A673 (cell line): ENCODE measurements around the gene TMC4. TPM values are rescaled to one million over a fixed set of nuclear protein-coding genes. Genes with fewer than 3 reads are reported as not detected.

Experiments
- BruUV-seq: library from RNA; stranded (reverse); fragments of 400-500 nt; replicated peaks from 2 replicates; lab custom pipeline; 2021; lab: Mats Ljungman, UMichigan
- CTCF ChIA-PET: fragments of 300-600 bp; sonication (Branson Sonifier 250); formaldehyde crosslinking; loops from one replicate; lab custom pipeline; 2022; ENCODE audit warnings: antibody characterized with exemption; lab: Charles Lee
- POLR2A ChIA-PET: fragments of 300-600 bp; sonication (Branson Sonifier 250); formaldehyde crosslinking; loops from one replicate; lab custom pipeline; 2022; ENCODE audit warnings: antibody characterized with exemption; ENCODE audit not compliant: low non-redundant PET; lab: Charles Lee
- DNase-seq: peaks from one replicate; pipeline ENCODE4 v3.0.0-alpha.2; 2015; ENCODE audit warnings: low spot score
- H3K27ac ChIP-seq: fragments of 200-600 bp; sonication (generic); 2 replicates; pipeline ENCODE4 v1.5.1; 2016; ENCODE audit warnings: mixed run types, low read depth, mild to moderate bottlenecking, mixed read lengths, antibody characterized with exemption, low read length; ENCODE audit not compliant: poor library complexity, severe bottlenecking
- H3K27me3 ChIP-seq: fragments of 200-600 bp; sonication (generic); replicated peaks from 2 replicates; pipeline ENCODE4 v1.6.1; 2017; ENCODE audit warnings: mixed run types, low read depth, mild to moderate bottlenecking, mixed read lengths, antibody characterized with exemption, low read length; ENCODE audit not compliant: insufficient read depth, poor library complexity
- H3K36me3 ChIP-seq: fragments of 200-600 bp; sonication (generic); 2 replicates; pipeline ENCODE4 v1.6.1; 2016; ENCODE audit warnings: mixed run types, mild to moderate bottlenecking, mixed read lengths, antibody characterized with exemption, low read length; ENCODE audit not compliant: insufficient read depth, poor library complexity, severe bottlenecking
- H3K4me1 ChIP-seq: fragments of 200-600 bp; sonication (generic); 2 replicates; pipeline ENCODE4 v1.6.1; 2017; ENCODE audit warnings: mixed run types, mild to moderate bottlenecking, mixed read lengths, antibody characterized with exemption, low read length; ENCODE audit not compliant: insufficient read depth, poor library complexity, severe bottlenecking
- H3K4me3 ChIP-seq: fragments of 200-600 bp; sonication (generic); 2 replicates; pipeline ENCODE4 v1.5.1; 2016; ENCODE audit warnings: low read depth, mixed run types, mild to moderate bottlenecking, mixed read lengths, low read length; ENCODE audit not compliant: poor library complexity, severe bottlenecking
- H3K9me3 ChIP-seq: fragments of 200-600 bp; sonication (generic); 2 replicates; pipeline ENCODE4 v1.6.1; 2016; ENCODE audit warnings: mixed run types, low read depth, mild to moderate bottlenecking, mixed read lengths, antibody characterized with exemption, low read length; ENCODE audit not compliant: poor library complexity, severe bottlenecking
- EZH2 ChIP-seq: fragments of 200-600 bp; sonication (generic); IDR thresholded peaks from 2 replicates; pipeline ENCODE4 v1.6.1; 2017; ENCODE audit warnings: borderline replicate concordance, low read depth, mild to moderate bottlenecking, mixed read lengths, antibody characterized with exemption, low read length; ENCODE audit not compliant: poor library complexity, severe bottlenecking
- intact Hi-C: fragments of 100-400 bp; cut with micrococcal nuclease; formaldehyde crosslinking; loops from one replicate; pipeline ENCODE4 v1.10.0; 2022; ENCODE audit not compliant: unreplicated experiment
- total RNA-seq: library from RNA; stranded (reverse); gene quantifications from 2 replicates; pipeline ENCODE4 v1.2.3, GENCODE V29; 2021
- TF ChIP-seq, protein P1 (sequence below): fragments of 300-800, 200-600 bp; sonication (generic); conservative IDR thresholded peaks from 2 replicates; pipeline ENCODE4 v1.5.1; 2017; ENCODE audit warnings: low read depth, mild to moderate bottlenecking, antibody characterized with exemption, low read length, moderate library complexity, mixed read lengths

TMC4 gene
- total RNA-seq, 1 experiment from 2014 or later = 0.58 TPM

DNA sequence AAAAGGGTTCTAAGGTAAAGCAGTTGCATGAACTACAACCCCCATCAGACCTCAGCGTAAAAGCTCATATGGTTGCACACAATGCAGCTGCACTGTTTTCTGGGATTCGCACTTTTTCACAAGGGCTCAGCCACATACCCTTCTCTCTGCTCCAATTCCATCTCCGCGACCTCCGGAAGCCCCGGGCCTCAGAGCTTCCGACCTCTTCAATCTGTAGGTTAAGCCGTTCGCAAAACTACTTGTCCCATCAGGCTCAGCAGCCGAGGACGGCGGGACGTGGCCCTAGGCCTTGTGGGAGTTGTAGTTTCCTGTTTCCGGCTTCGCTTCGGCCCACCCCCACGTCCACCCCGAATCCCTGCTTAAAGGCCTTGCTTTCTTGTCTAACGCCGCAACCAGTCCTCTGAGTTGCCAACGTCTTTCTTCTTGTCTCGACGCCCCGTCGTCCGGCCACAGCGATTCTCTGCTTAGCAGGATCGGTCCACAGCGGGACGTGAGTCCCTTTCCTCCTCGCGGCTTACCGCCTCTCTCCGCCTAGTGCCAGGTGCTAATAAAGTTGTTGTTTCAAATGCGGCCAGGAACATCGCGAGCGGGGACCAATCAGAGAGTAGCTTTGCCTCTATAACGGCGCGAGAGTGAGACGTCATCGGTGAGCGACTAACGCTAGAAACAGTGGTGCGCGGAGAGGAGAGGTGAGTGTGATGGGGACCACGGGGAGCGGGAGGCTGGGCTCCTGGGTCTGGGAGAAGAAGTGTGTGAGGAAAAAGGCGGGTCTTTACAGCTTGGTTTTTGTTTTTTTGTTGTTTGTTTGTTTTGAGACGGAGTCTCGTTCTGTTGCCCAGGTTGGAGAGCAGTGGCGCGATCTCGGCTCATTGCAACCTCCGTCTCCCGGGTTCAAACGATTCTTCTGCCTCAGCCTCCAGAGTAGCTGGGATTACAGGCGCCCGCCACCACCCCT is 57.6 kb downstream of the TMC4 start, which contains the start of the genes PRPF31 and TFPT:
Gene PRPF31, plus strand, starts transcription at position 646 of the 955 bp plus-strand sequence. CDS start 2,525 bp downstream, outside the sequence.
Gene TFPT, minus strand, starts transcription at position 549 of the 955 bp plus-strand sequence. Its CDS starts 388 bp downstream, at position 161.
- no peaks in the 10 kb centered on the region for H3K9me3 ChIP-seq
- ChIA-PET CTCF (interaction anchor here (0.5 to 1.4 kb wide), 2 partner anchors 85 to 315 kb away, joined by 3 to 8 read pairs; no protein-coding TSS in a partner anchor), POLR2A (interaction anchor here (0.5 to 0.7 kb wide), 3 partner anchors 8 to 44 kb away, joined by 3 to 14 read pairs (median 3); partner anchors contain the start of gene LENG1)
- intact Hi-C loops = no loop called here
- H3K4me3 ChIP-seq = peak within 1 kb of the TSS; percentile 70
- DNase-seq = peak; percentile 99
- TF ChIP-seq EZH2 = no peak
- TF ChIP-seq, protein P1, sequence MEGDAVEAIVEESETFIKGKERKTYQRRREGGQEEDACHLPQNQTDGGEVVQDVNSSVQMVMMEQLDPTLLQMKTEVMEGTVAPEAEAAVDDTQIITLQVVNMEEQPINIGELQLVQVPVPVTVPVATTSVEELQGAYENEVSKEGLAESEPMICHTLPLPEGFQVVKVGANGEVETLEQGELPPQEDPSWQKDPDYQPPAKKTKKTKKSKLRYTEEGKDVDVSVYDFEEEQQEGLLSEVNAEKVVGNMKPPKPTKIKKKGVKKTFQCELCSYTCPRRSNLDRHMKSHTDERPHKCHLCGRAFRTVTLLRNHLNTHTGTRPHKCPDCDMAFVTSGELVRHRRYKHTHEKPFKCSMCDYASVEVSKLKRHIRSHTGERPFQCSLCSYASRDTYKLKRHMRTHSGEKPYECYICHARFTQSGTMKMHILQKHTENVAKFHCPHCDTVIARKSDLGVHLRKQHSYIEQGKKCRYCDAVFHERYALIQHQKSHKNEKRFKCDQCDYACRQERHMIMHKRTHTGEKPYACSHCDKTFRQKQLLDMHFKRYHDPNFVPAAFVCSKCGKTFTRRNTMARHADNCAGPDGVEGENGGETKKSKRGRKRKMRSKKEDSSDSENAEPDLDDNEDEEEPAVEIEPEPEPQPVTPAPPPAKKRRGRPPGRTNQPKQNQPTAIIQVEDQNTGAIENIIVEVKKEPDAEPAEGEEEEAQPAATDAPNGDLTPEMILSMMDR = no peak
- peaks cover 7% of the 10 kb centered on the region for H3K4me1 ChIP-seq
- TSS peak; percentile 86 for BruUV-seq
- H3K27me3 ChIP-seq = no peaks in the 10 kb centered on the region
- H3K27ac ChIP-seq = peak within 1 kb of the TSS; percentile 93
- peaks cover 25% of the 10 kb centered on the region for H3K36me3 ChIP-seq

DNA sequence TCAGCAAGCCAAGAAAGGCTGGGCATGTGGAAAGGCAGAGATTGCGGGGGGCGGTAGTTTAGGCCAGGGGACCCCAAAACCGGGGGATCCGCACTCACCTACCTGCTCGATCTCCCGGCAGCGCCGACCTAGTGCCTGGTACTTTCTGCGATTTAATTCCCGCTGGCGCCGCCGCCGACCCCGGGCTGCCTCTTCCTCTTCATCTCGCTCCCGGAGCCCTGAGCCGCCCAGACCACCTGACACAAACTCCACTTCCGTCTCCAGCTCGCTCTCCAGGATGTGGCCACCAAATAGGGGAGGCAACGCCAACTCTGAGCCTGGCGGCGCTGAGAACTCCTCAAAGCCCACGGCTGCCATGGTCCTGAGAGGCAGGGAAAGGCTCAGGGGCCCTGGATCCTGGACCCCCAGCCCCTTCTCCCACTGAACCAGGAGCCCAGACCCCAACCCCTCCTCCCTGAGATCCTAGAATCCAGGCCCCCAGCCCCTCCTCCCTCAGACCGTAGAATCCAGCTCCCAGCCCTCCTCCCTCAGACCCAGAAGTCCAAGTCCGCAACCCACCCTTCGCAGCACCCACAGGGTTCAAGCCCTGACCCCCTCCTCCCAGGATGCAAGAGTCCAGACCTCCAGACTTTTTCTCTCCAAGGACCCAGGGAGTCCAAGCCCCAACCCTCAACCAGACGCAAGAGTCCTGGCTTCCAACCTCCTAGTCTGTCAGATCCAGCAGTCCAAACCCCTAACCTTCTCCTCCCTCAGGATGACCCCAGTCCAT is 58.4 kb downstream of the TMC4 start:
- H3K4me3 ChIP-seq = peak overlapping the region; percentile 70
- H3K9me3 ChIP-seq = no peaks in the 10 kb centered on the region
- H3K4me1 ChIP-seq = peaks cover 7% of the 10 kb centered on the region
- no peaks in the 10 kb centered on the region for H3K27me3 ChIP-seq
- POLR2A ChIA-PET = no interaction called here
- TF ChIP-seq EZH2 = no peak
- TF ChIP-seq, protein P1 = no peak
- H3K27ac ChIP-seq = peak overlapping the region; percentile 93
- CTCF ChIA-PET = interaction anchor here (0.5 to 1.4 kb wide), 2 partner anchors 84 to 316 kb away, joined by 3 to 8 read pairs; no protein-coding TSS in a partner anchor
- no TSS peak for BruUV-seq
- peak; percentile 61 for DNase-seq
- peaks cover 27% of the 10 kb centered on the region for H3K36me3 ChIP-seq
- intact Hi-C loops = no loop called here

Other genes with a start within 250 kb of the TMC4 start
- 1.3 TPM in 2 replicates for gene CACNG8, start 210.2 kb downstream of the TMC4 start, total RNA-seq
- 0.50 TPM in 1 of 2 replicates, not detected in the other for gene CACNG6, start 181.5 kb downstream of the TMC4 start, total RNA-seq
- gene VSTM1, start 109.3 kb downstream of the TMC4 start, total RNA-seq = not detected in 2 replicates
- not detected in 2 replicates for gene TARM1, start 91.8 kb downstream of the TMC4 start, total RNA-seq
- gene OSCAR, start 72.4 kb downstream of the TMC4 start, total RNA-seq = 0.47 and 0.61 TPM in 2 replicates
- 144 and 148 TPM in 2 replicates for gene NDUFA3, start 70.3 kb downstream of the TMC4 start, total RNA-seq
- gene TFPT, start 57.5 kb downstream of the TMC4 start, total RNA-seq = 31.1 and 31.4 TPM in 2 replicates
- gene PRPF31, start 57.4 kb downstream of the TMC4 start, total RNA-seq = 109 and 115 TPM in 2 replicates
- gene CNOT3, start 35.4 kb downstream of the TMC4 start, total RNA-seq = 90.8 and 102 TPM in 2 replicates
- 8.8 and 9.7 TPM in 2 replicates for gene LENG1, start 13.4 kb downstream of the TMC4 start, total RNA-seq
- 107 and 109 TPM in 2 replicates for gene MBOAT7, start 16.4 kb upstream of the TMC4 start, total RNA-seq
- 56.9 and 64.7 TPM in 2 replicates for gene TSEN34, start 18.1 kb upstream of the TMC4 start, total RNA-seq
- 944 and 951 TPM in 2 replicates for gene RPS9, start 27.7 kb upstream of the TMC4 start, total RNA-seq
- gene LILRB3, start 49.8 kb upstream of the TMC4 start, total RNA-seq = not detected in 2 replicates
- gene LILRA6, start 69.6 kb upstream of the TMC4 start, total RNA-seq = not detected in 2 replicates
- gene LILRB5, start 84.1 kb upstream of the TMC4 start, total RNA-seq = not detected in 2 replicates
- not detected in 2 replicates for gene LILRB2, start 108.0 kb upstream of the TMC4 start, total RNA-seq
- gene LILRA5, start 140.0 kb upstream of the TMC4 start, total RNA-seq = not detected in 2 replicates
- not detected in 2 replicates for gene LILRA4, start 166.0 kb upstream of the TMC4 start, total RNA-seq
- not detected in 2 replicates for gene LAIR1, start 191.8 kb upstream of the TMC4 start, total RNA-seq
- gene TTYH1, start 242.3 kb upstream of the TMC4 start, total RNA-seq = 3.0 and 3.2 TPM in 2 replicates